Measurements from ENCODE around the gene GPLD1.

Gene GPLD1

DNA sequence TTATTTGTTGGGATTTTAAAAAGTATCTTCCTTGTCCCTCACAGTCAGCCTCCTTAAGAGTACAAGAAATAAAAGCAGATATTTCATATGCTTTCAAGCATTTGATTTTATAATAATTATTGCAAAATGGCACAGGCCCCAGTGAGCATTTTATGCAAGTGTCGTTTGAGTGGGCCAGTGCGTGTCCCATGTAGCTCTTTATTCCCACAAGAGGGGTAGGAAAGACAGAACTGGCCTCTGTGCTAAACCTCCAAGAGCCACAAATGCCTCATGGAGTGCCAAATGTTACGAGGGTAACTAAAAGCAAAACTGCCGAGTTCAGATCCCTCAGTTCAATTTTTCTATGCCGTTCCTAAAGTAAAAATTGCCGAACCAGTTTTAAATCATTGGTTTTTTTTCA, 12.7 kb downstream of the GPLD1 start:
- no peak for DNase-seq (ENCODE audit: low read depth)
- TF ChIP-seq, protein P1, sequence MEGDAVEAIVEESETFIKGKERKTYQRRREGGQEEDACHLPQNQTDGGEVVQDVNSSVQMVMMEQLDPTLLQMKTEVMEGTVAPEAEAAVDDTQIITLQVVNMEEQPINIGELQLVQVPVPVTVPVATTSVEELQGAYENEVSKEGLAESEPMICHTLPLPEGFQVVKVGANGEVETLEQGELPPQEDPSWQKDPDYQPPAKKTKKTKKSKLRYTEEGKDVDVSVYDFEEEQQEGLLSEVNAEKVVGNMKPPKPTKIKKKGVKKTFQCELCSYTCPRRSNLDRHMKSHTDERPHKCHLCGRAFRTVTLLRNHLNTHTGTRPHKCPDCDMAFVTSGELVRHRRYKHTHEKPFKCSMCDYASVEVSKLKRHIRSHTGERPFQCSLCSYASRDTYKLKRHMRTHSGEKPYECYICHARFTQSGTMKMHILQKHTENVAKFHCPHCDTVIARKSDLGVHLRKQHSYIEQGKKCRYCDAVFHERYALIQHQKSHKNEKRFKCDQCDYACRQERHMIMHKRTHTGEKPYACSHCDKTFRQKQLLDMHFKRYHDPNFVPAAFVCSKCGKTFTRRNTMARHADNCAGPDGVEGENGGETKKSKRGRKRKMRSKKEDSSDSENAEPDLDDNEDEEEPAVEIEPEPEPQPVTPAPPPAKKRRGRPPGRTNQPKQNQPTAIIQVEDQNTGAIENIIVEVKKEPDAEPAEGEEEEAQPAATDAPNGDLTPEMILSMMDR (IDR thresholded peaks at IDR 0.05; ENCODE audit: low read depth, low read length, missing control alignments) = no peak
- no peak overlapping the region for H3K4me3 ChIP-seq (ENCODE audit: low read depth, low read length)

DNA sequence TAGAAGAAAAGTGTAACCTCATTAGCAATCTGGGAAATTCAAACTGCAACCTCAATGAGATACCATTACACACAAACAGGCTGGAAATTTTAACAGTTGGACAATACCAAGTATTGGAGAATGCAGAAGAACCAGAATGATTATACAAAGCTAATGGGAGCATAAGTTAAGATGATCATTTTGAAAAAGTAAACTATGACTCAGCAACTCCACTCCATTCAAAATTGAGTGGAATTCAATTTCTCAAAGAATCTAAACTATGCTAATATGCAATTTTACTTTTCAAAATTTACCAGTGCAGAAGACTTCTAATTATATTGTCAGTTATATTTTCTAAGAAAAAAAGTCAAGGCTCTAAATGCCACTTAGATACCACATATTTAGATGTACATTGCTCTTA, 17.2 kb downstream of the GPLD1 start:
- no peak overlapping the region for H3K4me3 ChIP-seq (ENCODE audit: low read depth, low read length)
- TF ChIP-seq, protein P1 (IDR thresholded peaks at IDR 0.05; ENCODE audit: low read depth, low read length, missing control alignments) = no peak
- DNase-seq (ENCODE audit: low read depth) = no peak

DNA sequence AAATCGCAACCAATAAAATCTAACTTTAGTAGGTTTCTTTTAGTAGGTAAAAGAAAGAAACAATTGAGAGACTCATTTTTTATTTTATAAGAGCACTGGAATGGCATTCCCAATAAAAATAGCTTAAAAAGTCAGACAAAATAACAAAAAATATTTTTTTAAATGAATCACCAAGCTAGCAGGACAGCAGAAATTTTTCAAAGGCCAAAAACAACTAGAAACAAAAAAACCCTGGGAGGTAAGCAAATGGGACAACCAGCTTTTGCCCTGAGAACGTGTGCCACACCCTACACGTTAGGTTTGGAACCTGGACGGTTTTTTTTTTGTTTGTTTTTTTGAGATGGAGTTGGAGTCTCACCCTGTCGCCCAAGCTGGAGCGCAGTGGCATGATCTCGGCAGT, 19.6 kb downstream of the GPLD1 start:
- no peak overlapping the region for H3K4me3 ChIP-seq (ENCODE audit: low read depth, low read length)
- TF ChIP-seq, protein P1 (IDR thresholded peaks at IDR 0.05; ENCODE audit: low read depth, low read length, missing control alignments) = no peak
- DNase-seq (ENCODE audit: low read depth) = no peak

DNA sequence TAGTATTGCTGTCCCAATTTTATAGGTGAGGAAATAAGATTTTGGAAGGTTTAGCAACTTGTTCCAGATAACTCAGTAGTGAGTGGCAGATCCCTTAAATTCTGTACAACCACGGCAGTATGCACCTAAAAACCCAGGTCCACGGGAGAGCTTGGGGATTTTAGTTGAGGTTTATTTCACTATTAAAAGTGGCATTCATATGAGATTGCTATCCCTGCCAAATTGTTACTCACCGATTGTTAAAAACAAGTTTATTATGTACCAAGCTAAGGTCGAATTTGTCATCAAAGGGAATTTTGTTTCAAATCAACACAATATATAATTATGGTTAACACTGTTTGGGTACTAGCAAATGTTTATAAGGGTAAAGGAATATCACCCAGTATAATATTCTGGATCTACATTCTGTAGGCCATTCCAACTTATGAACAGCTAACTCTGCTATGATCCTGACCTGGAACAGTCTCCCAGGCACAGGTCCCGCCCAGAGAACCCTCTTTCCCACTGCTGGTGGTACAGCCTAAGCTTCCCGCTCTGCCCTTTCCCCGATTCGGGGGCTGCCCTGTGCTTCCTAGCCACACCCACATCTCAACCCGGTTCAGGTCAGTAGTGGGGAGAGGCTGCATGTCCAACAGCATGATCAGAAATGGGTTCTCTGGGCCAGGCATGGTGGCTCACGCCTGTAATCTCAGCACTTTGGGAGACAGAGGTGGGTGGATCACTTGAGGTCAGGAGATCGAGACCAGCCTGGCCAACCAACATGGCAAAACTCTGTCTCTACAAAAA, 24.9 kb downstream of the GPLD1 start:
- DNase-seq (ENCODE audit: low read depth) = no peak
- TF ChIP-seq, protein P1 (IDR thresholded peaks at IDR 0.05; ENCODE audit: low read depth, low read length, missing control alignments) = no peak

DNA sequence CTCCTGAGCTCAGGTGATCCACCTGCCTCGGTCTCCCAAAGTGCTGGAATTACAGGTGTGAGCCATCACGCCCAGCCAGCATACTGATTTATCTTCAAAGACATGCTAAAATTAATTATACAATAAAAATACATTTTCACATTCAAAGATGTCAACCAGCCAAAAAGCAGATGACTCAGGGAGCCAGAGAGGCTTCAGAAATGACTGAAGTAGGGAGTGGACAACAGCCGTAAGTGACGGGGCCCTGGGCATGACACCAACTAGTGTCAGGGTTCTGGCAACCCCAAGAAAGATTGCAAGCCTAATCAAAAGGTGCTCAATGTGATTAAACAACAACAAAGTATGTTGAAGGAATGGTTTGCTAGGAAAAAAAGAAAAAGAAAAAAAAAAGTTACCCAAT, 28.4 kb downstream of the GPLD1 start:
- no peak overlapping the region for H3K4me3 ChIP-seq (ENCODE audit: low read depth, low read length)
- no peak for DNase-seq (ENCODE audit: low read depth)
- TF ChIP-seq, protein P1 (IDR thresholded peaks at IDR 0.05; ENCODE audit: low read depth, low read length, missing control alignments) = no peak

More for the DNA sequence above, 24.9 kb downstream of the GPLD1 start:
- no peak overlapping the region for H3K4me3 ChIP-seq (ENCODE audit: low read depth, low read length)

DNA sequence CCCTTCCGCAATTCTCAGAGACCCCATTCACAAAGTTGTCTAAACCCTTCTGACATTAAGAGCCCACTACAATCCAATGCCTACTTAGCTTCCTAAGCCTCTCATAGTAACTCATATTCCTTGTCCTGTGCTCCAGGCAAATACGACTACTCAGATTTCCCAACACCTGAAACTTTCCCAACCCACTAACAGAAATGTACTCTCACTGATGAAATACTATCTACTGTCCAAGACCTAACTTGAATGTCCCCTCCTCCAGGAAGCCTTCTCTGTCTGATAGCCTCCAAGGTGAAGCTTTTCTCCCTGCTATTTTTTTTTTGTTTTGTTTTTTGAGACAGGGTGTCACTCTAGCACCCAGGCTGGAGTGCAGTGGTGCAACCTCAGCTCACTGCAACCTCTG, 30.4 kb downstream of the GPLD1 start:
- TF ChIP-seq, protein P1 (IDR thresholded peaks at IDR 0.05; ENCODE audit: low read depth, low read length, missing control alignments) = no peak
- no peak overlapping the region for H3K4me3 ChIP-seq (ENCODE audit: low read depth, low read length)
- no peak for DNase-seq (ENCODE audit: low read depth)

DNA sequence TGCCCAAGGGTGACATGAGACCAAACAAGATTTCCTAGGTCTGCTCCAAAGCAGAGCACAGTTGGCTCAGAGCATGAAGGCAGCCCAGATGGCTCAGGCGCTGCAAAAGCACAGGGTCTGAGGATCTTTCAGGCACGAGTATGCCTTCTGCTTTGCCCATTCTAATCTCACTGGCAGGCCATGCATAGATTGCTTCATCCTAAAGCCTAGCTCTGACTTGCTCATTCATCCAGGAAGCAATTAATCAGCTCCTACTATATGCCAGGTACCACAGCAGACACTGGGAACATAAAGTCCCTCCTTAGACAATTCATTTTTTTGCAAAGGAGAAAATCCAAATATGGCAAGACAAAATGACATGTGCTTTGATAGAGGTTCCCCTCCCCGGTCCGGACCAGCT, 31.2 kb downstream of the GPLD1 start:
- DNase-seq (ENCODE audit: low read depth) = no peak
- TF ChIP-seq, protein P1 (IDR thresholded peaks at IDR 0.05; ENCODE audit: low read depth, low read length, missing control alignments) = no peak
- H3K4me3 ChIP-seq (ENCODE audit: low read depth, low read length) = no peak overlapping the region

Measured in GM12864 (cell line).